ENCODE data around the gene ISLR. TPM values are rescaled to one million over a fixed set of nuclear protein-coding genes. Genes with fewer than 3 reads are reported as not detected.

Gene ISLR
- total RNA-seq, 4 donors from 2014 or later: 57.7 to 204 (median 112) TPM

- TF ChIP-seq POLR2AphosphoS5 (IDR thresholded peaks at IDR 0.05) (no peak), CTCF (IDR thresholded peaks at IDR 0.05) (no peak), POLR2A (IDR thresholded peaks at IDR 0.05; ENCODE audit: low read depth) (no peak), EP300 (IDR thresholded peaks at IDR 0.05) (no peak)
- no peak for DNase-seq (ENCODE audit: extremely low spot score)
- no peak overlapping the region for H3K4me3 ChIP-seq
- H3K27me3 ChIP-seq: no peaks in the 10 kb centered on the region
- intact Hi-C loops (cut with DNase I): no loop called here
- WGBS: 85% methylated on average over 9 of the region's 12 CpGs
- H3K27ac ChIP-seq (replicated peaks in 1 of 4): no peak overlapping the region
- peaks cover 11 to 16% (median 14%) of the 10 kb centered on the region in 4 donors for H3K4me1 ChIP-seq
- H3K9me3 ChIP-seq: no peaks in the 10 kb centered on the region
- no peaks in the 10 kb centered on the region for H3K36me3 ChIP-seq
These were observed 11.1 kb downstream of the ISLR start for GRCh38 chr15:74184582-74185091.

GRCh38 chr15:74185710-74186348 lies 12.3 kb downstream of the ISLR start:
- H3K27me3 ChIP-seq: no peaks in the 10 kb centered on the region
- DNase-seq (ENCODE audit: extremely low spot score): no peak
- H3K4me3 ChIP-seq: no peak overlapping the region
- no peaks in the 10 kb centered on the region for H3K9me3 ChIP-seq
- H3K4me1 ChIP-seq: peaks cover 0 to 4% (median 2%) of the 10 kb centered on the region in 4 donors
- TF ChIP-seq CTCF (IDR thresholded peaks at IDR 0.05): no peak
- TF ChIP-seq EP300 (IDR thresholded peaks at IDR 0.05): no peak
- TF ChIP-seq POLR2A (IDR thresholded peaks at IDR 0.05; ENCODE audit: low read depth): no peak
- no peak for TF ChIP-seq POLR2AphosphoS5 (IDR thresholded peaks at IDR 0.05)
- H3K36me3 ChIP-seq: no peaks in the 10 kb centered on the region
- WGBS: 79% methylated on average over 8 of the region's 8 CpGs
- intact Hi-C loops (cut with DNase I): no loop called here
- no peak overlapping the region for H3K27ac ChIP-seq (replicated peaks in 1 of 4)

- WGBS: 100% methylated on average over 2 of the region's 11 CpGs
- Histone ChIP-seq H3K36me3 (no peaks in the 10 kb centered on the region), H3K27me3 (no peaks in the 10 kb centered on the region), H3K4me3 (no peak overlapping the region), H3K9me3 (no peaks in the 10 kb centered on the region), H3K4me1 (no peaks in the 10 kb centered on the region), H3K27ac (replicated peaks in 1 of 4) (no peak overlapping the region)
- intact Hi-C loops (cut with DNase I): no loop called here
- TF ChIP-seq POLR2AphosphoS5 (IDR thresholded peaks at IDR 0.05) (no peak), CTCF (IDR thresholded peaks at IDR 0.05) (no peak), POLR2A (IDR thresholded peaks at IDR 0.05; ENCODE audit: low read depth) (no peak), EP300 (IDR thresholded peaks at IDR 0.05) (no peak)
- DNase-seq (ENCODE audit: extremely low spot score): no peak
These were observed 14.7 kb downstream of the ISLR start for GRCh38 chr15:74188216-74188615.

- Histone ChIP-seq H3K27ac (replicated peaks in 1 of 4) (no peak overlapping the region), H3K4me3 (no peak overlapping the region), H3K9me3 (no peaks in the 10 kb centered on the region), H3K36me3 (no peaks in the 10 kb centered on the region), H3K4me1 (peaks cover 7 to 11% (median 10%) of the 10 kb centered on the region in 4 donors), H3K27me3 (no peaks in the 10 kb centered on the region)
- TF ChIP-seq EP300 (IDR thresholded peaks at IDR 0.05) (no peak), CTCF (IDR thresholded peaks at IDR 0.05) (no peak)
- 63% methylated on average over 2 of the region's 3 CpGs for WGBS
- DNase-seq (ENCODE audit: extremely low spot score): no peak
- intact Hi-C loops (cut with DNase I): no loop called here
These were observed 18.3 kb downstream of the ISLR start for GRCh38 chr15:74191798-74192197.

- Histone ChIP-seq H3K4me3 (no peak overlapping the region), H3K4me1 (peaks cover 7 to 11% (median 10%) of the 10 kb centered on the region in 4 donors), H3K36me3 (no peaks in the 10 kb centered on the region), H3K27ac (replicated peaks in 1 of 4) (no peak overlapping the region), H3K9me3 (no peaks in the 10 kb centered on the region), H3K27me3 (no peaks in the 10 kb centered on the region)
- DNase-seq (ENCODE audit: extremely low spot score): no peak
- intact Hi-C loops (cut with DNase I): no loop called here
- TF ChIP-seq EP300 (IDR thresholded peaks at IDR 0.05): no peak
- TF ChIP-seq CTCF (IDR thresholded peaks at IDR 0.05): no peak
- no peak for TF ChIP-seq POLR2AphosphoS5 (IDR thresholded peaks at IDR 0.05)
- TF ChIP-seq POLR2A (IDR thresholded peaks at IDR 0.05; ENCODE audit: low read depth): no peak
- 89% methylated on average over 5 of the region's 5 CpGs for WGBS
These were observed 19.2 kb downstream of the ISLR start for GRCh38 chr15:74192751-74193150.

Data from esophagus muscularis mucosa (tissue), 4 donors.